NCI-H146 (cell line): ENCODE data around the gene COL24A1.
A peak's percentile ranks its signal among the peaks of the same experiment; 100 is the strongest.
"Not testable (repeated sequence)": the region's sequence is repeated elsewhere in the genome, so short reads cannot be mapped to it uniquely, and the experiment has no call there.

Source experiments
- DNase-seq: peaks from one replicate; lab custom pipeline; 2025; lab: John Stamatoyannopoulos, UW

The COL24A1 gene

GRCh38 chr1:85984636-85985035, 171.9 kb downstream of the COL24A1 start:
- no peak for DNase-seq

GRCh38 chr1:85983316-85983715, 173.3 kb downstream of the COL24A1 start:
- no peak for DNase-seq

- DNase-seq: no peak
Measured at GRCh38 chr1:85976516-85977205, 179.9 kb downstream of the COL24A1 start.

- peak; percentile 41 for DNase-seq
Measured at GRCh38 chr1:85975912-85976371, 180.6 kb downstream of the COL24A1 start.

- no peak for DNase-seq
Measured at GRCh38 chr1:85962457-85962856, 194.1 kb downstream of the COL24A1 start.

DNA sequence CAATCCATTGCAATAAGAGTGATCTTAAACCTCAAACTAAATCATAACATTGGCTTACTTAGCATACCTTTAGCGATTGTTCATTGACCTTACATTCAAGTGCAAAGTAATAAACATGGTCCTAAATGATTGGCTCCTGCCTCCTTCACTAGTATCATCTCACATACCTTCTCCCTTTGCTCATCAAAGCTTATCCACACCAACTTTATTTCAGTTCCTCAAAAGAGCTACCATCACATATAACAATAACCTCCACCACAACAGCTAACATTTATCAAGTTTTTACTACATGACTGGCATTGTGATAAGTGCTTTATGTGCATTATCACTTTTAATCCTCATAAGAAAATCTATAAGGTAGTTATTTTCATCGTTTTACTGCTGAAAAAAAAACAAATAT, 198.8 kb downstream of the COL24A1 start:
- DNase-seq: no peak

DNA sequence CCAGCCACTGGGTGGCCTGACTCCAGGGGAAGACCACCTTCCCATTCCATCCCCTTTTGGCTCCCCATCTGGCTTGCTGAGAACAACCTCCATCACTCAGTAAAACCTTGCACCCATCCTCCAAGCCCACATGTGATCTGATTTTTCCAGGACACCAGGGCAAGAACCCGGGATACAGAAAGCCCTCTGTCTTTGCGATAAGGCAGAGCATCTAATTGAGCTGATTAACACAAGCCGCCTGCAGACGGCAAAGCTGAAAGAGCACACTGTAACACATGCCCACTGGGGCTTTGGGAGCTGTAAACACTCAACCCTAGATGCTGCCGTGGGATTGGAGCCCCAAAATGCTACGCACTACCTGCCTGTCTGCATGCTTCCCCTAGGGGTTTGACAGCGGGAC, 201.4 kb downstream of the COL24A1 start:
- DNase-seq: not testable (repeated sequence)

GRCh38 chr1:85952460-85952859, 204.1 kb downstream of the COL24A1 start:
- DNase-seq: peak; percentile 1

DNA sequence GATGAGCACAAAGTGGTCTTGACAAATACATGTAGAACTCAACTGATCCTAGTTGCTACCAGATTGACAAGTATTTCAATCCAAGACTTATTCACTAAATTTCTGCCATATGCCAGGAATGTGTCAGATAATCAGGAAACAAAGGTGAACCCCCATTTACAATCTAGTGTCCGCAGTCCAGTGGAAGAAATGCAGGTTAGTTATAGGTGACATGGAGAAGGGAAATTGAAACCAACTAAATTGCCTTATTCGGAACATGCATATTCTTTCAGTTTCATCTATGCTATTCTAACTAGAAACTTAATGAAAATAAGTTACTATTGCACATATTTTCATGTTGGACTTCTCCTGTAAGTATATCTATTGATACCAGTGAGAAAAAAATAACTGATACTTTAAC, 209.4 kb downstream of the COL24A1 start:
- no peak for DNase-seq

DNA sequence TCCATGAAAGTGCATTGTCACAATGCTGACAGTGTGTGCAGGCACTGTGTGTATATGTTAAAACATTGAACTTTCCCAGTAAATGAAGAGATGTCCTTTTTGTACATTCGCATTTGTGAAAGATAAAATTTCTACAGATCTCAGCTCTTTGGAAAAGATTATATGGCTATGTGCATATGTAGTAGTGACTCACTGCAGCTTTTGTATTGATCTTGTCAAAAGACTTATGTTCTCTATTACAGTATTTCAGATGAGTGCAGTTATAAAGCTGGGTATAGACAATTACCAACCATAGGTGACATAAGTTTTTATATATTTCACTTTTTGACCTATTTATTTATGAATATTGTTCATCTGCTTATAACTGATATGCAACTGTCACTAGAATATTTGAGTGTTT, 212.6 kb downstream of the COL24A1 start:
- DNase-seq: no peak

DNA sequence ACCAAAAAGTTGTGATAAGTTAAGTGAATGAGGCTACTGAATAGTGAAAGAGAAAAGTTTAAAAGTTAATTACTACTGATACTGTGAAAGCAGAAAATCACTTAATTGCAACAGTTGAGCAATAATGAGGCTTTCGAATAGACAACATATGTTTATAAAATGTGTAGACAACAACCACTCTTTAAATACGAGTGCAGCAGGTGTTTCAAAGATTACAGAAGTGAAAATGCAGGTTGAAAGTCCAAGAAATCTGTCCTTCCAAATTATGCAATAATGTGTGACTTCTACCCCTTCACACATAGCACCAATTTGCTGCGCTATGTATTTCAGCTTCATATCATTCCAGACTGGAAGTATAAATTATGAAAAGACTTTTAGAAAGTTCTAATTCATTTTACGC, 213.0 kb downstream of the COL24A1 start:
- no peak for DNase-seq

DNA sequence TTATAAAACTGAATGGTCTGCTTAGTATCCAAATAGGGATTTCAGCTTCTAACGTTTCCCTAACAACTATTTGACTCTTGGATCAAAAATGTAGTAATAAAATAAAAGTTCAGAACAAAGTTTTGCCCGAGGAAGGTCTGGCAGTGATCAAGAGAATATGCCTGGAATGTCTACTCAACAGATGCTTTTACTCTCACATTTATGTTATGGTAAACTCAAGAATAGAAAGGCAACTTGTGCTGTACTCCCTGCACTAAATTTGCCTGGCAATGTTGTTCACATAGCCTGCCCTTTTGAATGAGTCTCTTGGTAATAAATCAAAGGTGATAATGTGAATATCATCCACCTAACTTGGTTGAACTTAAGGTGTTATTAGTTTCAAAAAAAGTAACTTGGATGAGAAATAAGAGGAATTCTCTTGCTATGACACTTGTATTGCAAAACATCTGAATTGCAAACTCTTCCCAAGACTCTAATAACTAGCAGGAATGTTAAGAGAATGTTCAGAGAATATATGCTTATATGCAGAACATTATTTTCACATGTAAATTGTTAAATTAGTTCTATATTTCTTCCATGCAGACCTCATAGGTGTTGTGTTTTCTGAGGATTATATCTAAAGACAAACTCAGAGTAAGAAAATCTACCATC, 215.8 kb downstream of the COL24A1 start:
- DNase-seq: no peak

DNA sequence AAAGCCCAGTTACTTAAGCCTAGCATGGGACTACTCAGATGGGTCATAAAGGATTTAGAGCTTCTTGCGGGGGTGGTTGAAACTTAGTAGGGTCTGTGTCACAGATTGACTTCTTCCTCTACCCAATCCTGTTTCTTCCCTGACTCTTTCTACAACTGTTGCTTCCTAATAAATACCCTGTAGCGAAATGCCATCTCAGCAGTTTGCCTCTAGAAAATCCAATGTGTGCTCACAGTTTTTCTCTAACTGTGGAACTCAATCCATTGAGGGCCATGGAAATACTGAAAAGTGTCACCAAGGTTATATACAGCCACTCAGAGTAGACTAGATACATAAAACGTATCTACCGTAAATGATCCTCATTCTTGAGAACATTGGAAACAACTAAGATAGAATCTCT, 217.7 kb downstream of the COL24A1 start:
- DNase-seq: no peak

DNA sequence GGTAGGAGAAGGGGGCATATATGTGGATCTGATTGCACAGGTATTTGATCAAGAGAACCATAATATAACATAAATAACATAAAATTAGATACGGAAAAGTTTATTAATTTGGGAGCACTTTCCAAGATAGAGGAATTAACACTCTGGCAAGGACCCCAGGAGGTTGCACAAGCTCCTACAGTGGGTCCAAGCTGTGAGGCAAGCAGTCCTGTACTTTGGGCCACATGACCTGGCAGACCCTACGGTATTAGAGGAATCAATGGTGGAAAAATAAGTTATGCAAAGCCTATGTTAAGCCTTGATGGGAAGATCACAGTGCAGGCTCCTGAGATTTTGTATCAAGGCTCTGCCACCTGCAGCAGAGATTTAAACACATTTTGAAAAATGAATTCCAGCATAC, 220.1 kb downstream of the COL24A1 start:
- no peak for DNase-seq

DNA sequence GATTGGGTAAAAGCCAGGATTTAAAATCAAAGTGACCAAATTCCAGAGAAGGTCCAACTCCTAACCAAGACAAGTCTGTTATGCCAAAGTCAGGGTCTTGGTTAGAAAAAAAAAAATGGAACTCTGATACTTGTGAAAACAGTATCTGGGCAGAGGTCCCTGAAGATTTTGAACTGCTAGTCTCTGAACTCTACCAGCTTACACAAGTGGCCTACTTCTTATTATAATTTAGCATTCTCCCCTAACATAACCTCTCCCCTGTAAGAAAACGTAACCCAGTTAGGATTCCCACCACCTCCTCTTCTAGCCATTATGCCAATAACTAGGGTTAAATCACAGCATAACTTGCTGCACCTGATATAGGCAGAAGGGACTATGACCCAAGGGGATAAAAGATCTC, 220.5 kb downstream of the COL24A1 start:
- no peak for DNase-seq

DNA sequence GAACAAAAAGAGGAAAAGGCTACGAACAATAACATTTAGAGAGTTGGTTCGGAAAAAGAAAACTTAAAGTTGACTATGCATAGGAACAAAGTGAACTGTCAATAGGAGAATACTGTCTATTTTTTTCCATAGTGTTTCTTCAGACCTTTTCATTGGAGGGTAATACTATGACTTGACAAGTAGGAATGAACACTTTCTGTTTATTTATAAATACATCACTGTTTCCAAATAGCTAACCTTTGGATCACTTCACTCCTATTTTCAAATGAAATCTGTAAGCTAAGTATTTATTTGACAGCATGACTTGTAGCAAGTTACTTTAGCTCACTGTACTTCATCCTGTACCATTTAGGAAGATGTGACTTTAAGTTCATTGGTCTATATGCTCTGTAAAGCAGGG, 221.3 kb downstream of the COL24A1 start:
- DNase-seq: no peak

GRCh38 chr1:85934516-85934915, 222.1 kb downstream of the COL24A1 start:
- no peak for DNase-seq

GRCh38 chr1:85933961-85934360, 222.6 kb downstream of the COL24A1 start:
- no peak for DNase-seq

DNA sequence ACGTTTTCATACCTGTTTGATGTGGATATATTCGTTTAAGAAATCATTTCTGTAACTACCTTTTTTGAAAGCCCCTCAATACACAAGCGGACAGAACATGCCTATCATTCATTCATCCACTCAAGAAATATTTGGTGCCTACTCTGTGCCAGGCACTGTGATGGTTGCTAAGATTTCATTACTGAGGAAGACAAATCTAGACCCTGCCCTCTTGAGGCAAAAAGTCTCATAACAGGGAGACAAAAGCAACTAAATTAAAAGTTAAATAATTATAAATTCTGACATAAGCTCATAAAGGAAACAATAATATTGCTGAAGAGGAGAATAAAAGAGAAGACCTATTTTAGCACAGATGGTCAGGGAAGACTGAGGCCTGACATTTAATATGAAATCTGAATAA, 244.8 kb downstream of the COL24A1 start:
- DNase-seq: no peak

- DNase-seq: no peak
Measured at GRCh38 chr1:85900921-85901320, 255.7 kb downstream of the COL24A1 start.

- no peak for DNase-seq
Measured at GRCh38 chr1:85898861-85899260, 257.7 kb downstream of the COL24A1 start.

DNA sequence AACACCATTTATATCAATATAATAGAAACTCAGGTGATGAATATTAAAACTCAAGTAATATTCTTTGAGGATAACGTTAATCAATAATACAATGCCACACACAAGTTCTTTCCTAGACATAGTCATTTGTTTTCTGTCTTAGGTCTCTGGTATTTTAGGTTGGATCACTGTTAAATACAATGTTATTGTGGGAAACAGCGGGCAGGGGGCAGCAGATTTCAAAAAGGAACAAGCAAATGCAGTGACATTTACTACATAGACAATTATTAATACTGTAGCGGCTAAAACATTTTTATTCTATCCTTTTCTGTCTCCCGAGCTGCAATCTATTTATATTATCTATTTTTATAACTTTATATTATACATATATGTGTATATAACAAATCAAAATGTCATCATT, 261.9 kb downstream of the COL24A1 start:
- peak; percentile 14 for DNase-seq

DNA sequence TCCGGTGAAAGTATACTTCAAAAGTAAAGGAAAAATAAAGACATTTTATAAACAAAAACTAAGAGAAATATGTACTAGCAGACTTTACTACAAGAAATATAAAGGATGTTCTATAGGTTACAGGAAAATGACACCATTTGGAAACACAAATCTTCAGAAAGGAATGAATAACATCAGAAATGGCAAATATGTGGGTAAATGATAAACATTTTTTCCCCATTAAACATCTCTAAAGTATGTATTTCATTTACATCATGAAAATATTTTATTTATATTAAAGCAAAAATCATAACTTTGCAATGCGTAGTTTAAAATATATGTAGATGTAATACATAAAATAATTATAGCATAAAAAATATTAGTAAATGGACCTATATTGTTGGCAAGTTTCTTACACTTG, 264.2 kb downstream of the COL24A1 start:
- no peak for DNase-seq

GRCh38 chr1:85889870-85890269, 266.7 kb downstream of the COL24A1 start:
- no peak for DNase-seq
